ENCODE measurements around the gene NLRP6.

GRCh38 chr11:316891-317301 lies 38.7 kb downstream of the NLRP6 start:
- TF ChIP-seq, protein P1, sequence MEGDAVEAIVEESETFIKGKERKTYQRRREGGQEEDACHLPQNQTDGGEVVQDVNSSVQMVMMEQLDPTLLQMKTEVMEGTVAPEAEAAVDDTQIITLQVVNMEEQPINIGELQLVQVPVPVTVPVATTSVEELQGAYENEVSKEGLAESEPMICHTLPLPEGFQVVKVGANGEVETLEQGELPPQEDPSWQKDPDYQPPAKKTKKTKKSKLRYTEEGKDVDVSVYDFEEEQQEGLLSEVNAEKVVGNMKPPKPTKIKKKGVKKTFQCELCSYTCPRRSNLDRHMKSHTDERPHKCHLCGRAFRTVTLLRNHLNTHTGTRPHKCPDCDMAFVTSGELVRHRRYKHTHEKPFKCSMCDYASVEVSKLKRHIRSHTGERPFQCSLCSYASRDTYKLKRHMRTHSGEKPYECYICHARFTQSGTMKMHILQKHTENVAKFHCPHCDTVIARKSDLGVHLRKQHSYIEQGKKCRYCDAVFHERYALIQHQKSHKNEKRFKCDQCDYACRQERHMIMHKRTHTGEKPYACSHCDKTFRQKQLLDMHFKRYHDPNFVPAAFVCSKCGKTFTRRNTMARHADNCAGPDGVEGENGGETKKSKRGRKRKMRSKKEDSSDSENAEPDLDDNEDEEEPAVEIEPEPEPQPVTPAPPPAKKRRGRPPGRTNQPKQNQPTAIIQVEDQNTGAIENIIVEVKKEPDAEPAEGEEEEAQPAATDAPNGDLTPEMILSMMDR (IDR thresholded peaks at IDR 0.05), result no peak
- no peak for TF ChIP-seq POLR2A (IDR thresholded peaks at IDR 0.05)
- no peak for TF ChIP-seq EP300 (IDR thresholded peaks at IDR 0.05)

Data from gastroesophageal sphincter (tissue), 3 donors.